NT2/D1 (cell line): ENCODE measurements around the gene PLCB3.

ENCODE experiments used
- DNase-seq: peaks from one replicate; pipeline ENCODE4 v3.0.0-alpha.2; 2011; ENCODE audit warnings: low read depth, low spot score
- H3K27me3 ChIP-seq: 2 replicates; pipeline ENCODE4 v1.6.0; 2011; ENCODE audit warnings: mild to moderate bottlenecking; ENCODE audit not compliant: insufficient read length, insufficient read depth
- H3K36me3 ChIP-seq: 2 replicates; pipeline ENCODE4 v1.6.1; 2011; ENCODE audit warnings: mild to moderate bottlenecking, low read length, mixed read lengths; ENCODE audit not compliant: insufficient read depth, insufficient read length
- H3K4me1 ChIP-seq: 2 replicates; pipeline ENCODE4 v1.5.1; 2011; ENCODE audit not compliant: insufficient read depth, insufficient read length
- H3K4me3 ChIP-seq: 2 replicates; pipeline ENCODE4 v1.5.1; 2011; ENCODE audit warnings: low read depth; ENCODE audit not compliant: insufficient read length
- H3K9ac ChIP-seq: 2 replicates; pipeline ENCODE4 v1.6.0; 2011; ENCODE audit warnings: low read depth; ENCODE audit not compliant: insufficient read length
- H3K9me3 ChIP-seq: 2 replicates; pipeline ENCODE4 v1.5.1; 2011; ENCODE audit warnings: mild to moderate bottlenecking, low read length; ENCODE audit not compliant: insufficient read depth
- SUZ12 ChIP-seq: IDR thresholded peaks from 2 replicates; pipeline ENCODE4 v1.6.1; 2011; ENCODE audit not compliant: insufficient read length, insufficient read depth; ENCODE audit errors: extremely low read depth
- YY1 ChIP-seq: IDR thresholded peaks from 2 replicates; pipeline ENCODE4 v1.6.1; 2011; ENCODE audit not compliant: insufficient read length, insufficient read depth
- ZNF274 ChIP-seq: IDR thresholded peaks from 2 replicates; pipeline ENCODE4 v1.6.1; 2011; ENCODE audit warnings: mild to moderate bottlenecking, low read depth, low read length

PLCB3 gene

DNA sequence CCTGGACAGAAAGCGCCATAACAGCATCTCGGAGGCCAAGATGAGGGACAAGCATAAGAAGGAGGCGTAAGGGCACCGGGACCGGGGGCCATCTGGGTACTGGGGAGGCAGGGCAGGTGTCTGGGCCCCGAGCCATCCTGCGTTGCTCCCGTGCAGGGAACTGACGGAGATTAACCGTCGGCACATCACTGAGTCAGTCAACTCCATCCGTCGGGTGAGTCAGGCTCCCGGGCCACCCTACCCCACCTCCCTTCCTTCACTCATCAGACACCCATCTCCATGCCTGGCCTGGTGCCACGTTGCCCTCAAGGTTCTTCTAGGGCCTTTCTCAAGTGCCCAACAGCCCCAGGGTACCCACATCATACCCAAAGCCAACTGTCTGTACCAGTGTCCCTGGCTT, 15.0 kb downstream of the PLCB3 start:
- Histone ChIP-seq H3K9me3 (no peaks in the 10 kb centered on the region), H3K27me3 (no peaks in the 10 kb centered on the region), H3K4me1 (peaks cover 27% of the 10 kb centered on the region), H3K36me3 (peaks cover 64% of the 10 kb centered on the region), H3K9ac (no peak overlapping the region), H3K4me3 (no peak overlapping the region)
- DNase-seq, result no peak
- TF ChIP-seq ZNF274 (no peak), YY1 (no peak), SUZ12 (no peak)

DNA sequence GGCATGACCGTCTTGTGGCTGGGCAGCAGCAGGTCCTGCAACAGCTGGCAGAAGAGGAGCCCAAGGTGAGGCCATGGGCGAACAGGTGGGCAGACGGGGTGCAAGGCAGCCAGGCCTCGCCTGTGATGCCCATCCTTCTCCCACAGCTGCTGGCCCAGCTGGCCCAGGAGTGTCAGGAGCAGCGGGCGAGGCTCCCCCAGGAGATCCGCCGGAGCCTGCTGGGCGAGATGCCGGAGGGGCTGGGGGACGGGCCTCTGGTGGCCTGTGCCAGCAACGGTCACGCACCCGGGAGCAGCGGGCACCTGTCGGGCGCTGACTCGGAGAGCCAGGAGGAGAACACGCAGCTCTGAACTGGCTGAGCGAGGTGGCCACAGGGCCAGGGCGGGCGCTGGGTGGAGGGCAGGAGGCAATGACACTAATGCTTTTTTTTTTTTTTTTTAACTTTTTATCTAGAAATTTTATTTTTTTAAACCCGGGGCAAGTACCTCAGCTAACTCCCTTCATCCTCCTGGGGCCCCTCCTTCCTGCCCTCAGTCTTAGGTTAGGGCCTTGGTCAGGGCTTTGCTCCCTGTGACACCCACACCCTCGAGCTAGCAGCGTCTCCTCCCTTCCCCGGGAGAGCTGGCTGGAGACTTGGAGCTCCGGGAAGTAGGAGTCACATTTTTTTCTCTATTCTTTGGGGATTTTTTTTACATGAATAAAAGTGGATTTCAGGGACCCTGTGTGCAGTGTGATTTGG, 16.0 kb downstream of the PLCB3 start:
- Histone ChIP-seq H3K9me3 (no peaks in the 10 kb centered on the region), H3K36me3 (peaks cover 55% of the 10 kb centered on the region), H3K27me3 (no peaks in the 10 kb centered on the region), H3K4me1 (peaks cover 27% of the 10 kb centered on the region), H3K4me3 (no peak overlapping the region), H3K9ac (no peak overlapping the region)
- no peak for DNase-seq
- TF ChIP-seq YY1, result no peak
- TF ChIP-seq ZNF274, result no peak
- TF ChIP-seq SUZ12, result no peak

DNA sequence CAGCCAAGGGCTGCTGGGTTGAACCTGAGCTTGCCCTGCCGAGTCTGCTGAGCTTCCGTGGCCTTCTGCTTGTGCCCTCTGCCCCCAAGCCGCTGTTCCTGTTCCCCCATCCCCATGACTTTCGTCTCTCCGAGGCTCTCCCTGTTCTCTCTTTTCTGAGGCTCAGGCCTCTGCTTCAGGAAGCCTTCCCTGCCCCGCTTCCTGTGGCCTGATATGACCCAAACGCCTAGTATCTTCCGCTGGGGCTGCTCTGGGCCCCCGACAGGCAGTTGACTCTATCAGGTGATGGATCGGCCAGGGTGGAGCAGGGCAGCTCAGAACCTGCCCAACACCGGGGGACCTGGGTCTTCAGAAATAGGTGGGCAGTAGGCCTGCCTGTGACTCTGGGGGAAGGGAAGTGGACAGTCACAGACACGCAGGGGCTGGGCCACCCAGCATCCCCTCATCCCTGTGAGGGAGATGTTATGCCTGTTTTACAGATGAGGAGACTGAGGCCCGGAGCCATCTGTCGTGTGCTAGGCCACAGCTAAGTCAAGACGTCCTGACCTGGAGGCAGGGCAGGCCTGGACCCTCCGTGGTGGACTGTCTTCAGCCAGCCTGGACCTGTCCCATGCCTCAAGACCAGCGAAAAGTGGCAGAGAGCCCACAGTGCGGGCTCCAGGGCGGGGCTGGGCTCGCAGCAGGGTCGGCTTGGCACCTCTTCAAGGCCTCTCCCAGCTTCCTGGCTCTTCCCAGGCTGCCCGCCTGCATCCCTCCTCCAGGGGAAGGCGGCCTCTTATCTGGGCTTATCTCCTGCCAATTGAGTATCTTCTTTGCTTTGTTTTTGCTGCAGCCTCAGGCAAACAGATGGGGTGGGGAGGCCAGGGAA, 16.9 kb downstream of the PLCB3 start:
- no peak for TF ChIP-seq SUZ12
- TF ChIP-seq YY1, result no peak
- TF ChIP-seq ZNF274, result no peak
- peaks cover 55% of the 10 kb centered on the region for H3K36me3 ChIP-seq
- H3K27me3 ChIP-seq, result no peaks in the 10 kb centered on the region
- H3K4me3 ChIP-seq, result peak overlapping the region; percentile 95
- no peak for DNase-seq
- peak overlapping the region; percentile 90 for H3K9ac ChIP-seq
- H3K4me1 ChIP-seq, result peaks cover 23% of the 10 kb centered on the region
- H3K9me3 ChIP-seq, result no peaks in the 10 kb centered on the region

DNA sequence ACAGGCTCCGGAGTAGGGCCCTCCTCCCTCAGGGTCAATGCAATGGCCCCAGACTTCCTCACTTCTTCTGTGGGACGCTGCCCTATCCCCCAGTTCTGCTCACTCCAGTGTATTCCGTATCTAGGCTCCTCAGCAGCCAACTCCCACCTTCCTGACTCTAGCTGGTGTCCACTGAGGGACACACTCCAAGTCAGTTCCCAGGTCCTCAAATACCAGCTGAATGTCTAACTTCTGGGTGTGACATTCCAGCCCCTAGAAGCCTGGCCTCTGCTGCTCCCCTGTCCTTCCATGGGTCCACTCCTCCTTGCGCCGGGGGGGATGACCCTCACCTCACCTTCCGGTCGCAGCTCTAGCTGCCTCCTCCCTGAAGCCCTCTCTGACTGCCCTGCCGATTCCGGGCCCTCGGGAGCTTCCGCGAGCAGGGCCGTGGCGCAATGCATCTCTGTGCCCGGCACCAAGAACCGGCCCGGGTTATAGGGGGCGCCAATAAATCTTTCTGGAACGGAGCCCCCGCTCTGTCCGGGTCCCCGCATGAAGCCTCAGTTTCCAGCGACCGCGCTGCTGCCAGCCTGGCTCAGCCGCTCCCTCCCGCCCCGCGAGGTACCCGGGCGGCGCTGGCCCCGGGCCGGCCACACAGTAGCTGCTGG, 17.7 kb downstream of the PLCB3 start:
- H3K9ac ChIP-seq, result peak overlapping the region; percentile 90
- H3K4me1 ChIP-seq, result peaks cover 17% of the 10 kb centered on the region
- DNase-seq, result no peak
- peaks cover 50% of the 10 kb centered on the region for H3K36me3 ChIP-seq
- H3K4me3 ChIP-seq, result peak overlapping the region; percentile 95
- no peaks in the 10 kb centered on the region for H3K9me3 ChIP-seq
- TF ChIP-seq SUZ12 (no peak), YY1 (no peak), ZNF274 (no peak)
- no peaks in the 10 kb centered on the region for H3K27me3 ChIP-seq

DNA sequence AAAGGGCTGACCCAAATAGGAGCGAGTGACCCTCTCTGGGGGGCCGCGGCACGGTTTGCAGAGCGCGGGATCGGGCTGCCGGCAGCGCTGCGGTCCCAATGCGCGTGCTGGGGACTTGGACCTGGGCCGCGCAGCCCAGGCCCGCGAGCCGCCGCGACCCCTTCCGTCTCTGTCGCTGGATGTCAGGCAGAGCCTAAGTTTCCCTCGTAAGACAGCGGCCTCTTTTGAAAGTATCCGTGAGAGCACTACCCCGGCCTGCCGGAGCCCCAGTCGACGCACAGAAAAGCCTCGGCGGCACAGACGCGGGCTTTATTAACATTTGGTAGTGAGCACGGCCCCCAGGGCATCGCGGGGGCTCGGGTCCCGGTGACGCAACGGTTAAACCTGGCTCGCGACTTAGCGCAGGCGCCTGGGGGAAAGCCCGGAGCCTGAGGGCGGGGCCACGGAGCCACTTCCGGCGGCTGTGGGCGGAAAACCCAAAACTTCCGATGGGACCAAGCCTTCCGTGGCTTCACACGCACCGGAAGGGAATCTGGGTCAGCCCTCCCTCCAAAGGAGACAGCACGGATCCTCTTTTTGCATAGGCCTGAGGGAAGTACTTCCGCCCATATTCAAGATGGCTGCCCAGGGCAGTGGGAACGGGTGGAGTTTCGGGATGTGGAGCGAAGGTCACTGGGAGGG, 18.4 kb downstream of the PLCB3 start:
- peaks cover 14% of the 10 kb centered on the region for H3K4me1 ChIP-seq
- peaks cover 43% of the 10 kb centered on the region for H3K36me3 ChIP-seq
- H3K27me3 ChIP-seq, result no peaks in the 10 kb centered on the region
- H3K4me3 ChIP-seq, result peak overlapping the region; percentile 95
- TF ChIP-seq SUZ12 (no peak), YY1 (peak; percentile 99), ZNF274 (no peak)
- peak overlapping the region; percentile 90 for H3K9ac ChIP-seq
- peak; percentile 99 for DNase-seq
- no peaks in the 10 kb centered on the region for H3K9me3 ChIP-seq

DNA sequence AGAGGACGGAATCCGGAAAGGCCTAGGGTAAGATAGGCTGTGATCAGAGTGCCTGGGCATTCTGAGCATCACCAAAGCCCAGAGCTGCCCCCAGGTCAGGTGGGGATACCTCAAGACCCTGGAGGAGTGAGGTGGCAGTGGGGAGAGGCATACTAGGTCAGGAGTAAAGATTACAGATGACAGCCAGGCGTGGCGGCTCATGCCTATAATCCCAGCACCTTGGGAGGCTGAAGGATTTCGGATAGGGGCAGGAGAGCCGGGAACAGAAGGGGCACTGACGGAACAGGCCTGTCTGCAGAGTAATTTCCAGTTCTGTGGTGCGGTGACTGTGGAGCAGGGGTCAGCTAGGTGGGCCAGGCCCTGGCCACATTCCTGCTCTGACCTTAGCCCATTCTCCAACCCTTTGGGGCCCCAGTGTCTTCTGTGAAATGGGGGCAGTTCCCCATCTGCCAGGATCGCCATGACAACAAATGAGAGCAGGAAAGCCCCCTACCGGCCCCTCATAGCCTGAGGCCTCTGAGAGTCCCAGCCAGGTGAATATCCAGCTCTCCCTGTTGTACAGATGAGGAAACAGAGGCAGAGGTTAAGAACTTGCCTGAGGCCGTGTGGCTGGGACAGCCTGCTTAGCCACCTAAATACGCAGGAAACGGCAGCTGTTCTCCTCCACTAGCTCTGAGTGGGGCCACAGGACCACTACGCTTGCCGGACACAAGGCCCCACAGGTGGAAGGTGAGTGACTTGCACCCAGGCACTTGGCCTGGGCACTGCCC, 23.9 kb downstream of the PLCB3 start:
- Histone ChIP-seq H3K9ac (peak overlapping the region; percentile 23), H3K9me3 (no peaks in the 10 kb centered on the region)
- TF ChIP-seq YY1 (no peak), SUZ12 (no peak)

More for the DNA sequence above, 23.9 kb downstream of the PLCB3 start:
- Histone ChIP-seq H3K36me3 (peaks cover 44% of the 10 kb centered on the region), H3K4me3 (no peak overlapping the region), H3K4me1 (peaks cover 27% of the 10 kb centered on the region), H3K27me3 (no peaks in the 10 kb centered on the region)
- no peak for DNase-seq
